B cell (primary cell): ENCODE measurements around the gene OR52N1. TPM values are rescaled to one million over a fixed set of nuclear protein-coding genes. Genes with fewer than 3 reads are reported as not detected.

ENCODE experiments used
- ATAC-seq: fragments of 200-7000 bp; cut with Tn5 transposase; one replicate; pipeline ENCODE4 v1.10.0; 2021; ENCODE audit warnings: low read depth, mild to moderate bottlenecking, moderate number of reproducible peaks, moderate library complexity
- CTCF ChIA-PET: fragments of 350-600 bp; sonication (Branson Sonifier 250); formaldehyde crosslinking; loops from one replicate; lab custom pipeline; 2021; ENCODE audit warnings: antibody characterized with exemption, inconsistent platforms; lab: Charles Lee
- POLR2A ChIA-PET: fragments of 350-600 bp; sonication (Branson Sonifier 250); formaldehyde crosslinking; loops from one replicate; lab custom pipeline; 2021; ENCODE audit warnings: antibody characterized with exemption; lab: Charles Lee
- DNase-seq: peaks from one replicate; pipeline ENCODE4 v3.0.0; 2013
- H2AFZ ChIP-seq: 2 replicates; pipeline ENCODE4 v1.6.1; 2012; ENCODE audit warnings: mild to moderate bottlenecking, low read depth, low read length; ENCODE audit not compliant: insufficient read depth, poor library complexity, severe bottlenecking
- H3K27ac ChIP-seq, 2 donors: 1 replicate in 1 of 2; 2 replicates in 1 of 2; pipeline ENCODE4 v1.5.1; 2012 to 2013; ENCODE audit warnings: low read length in 2 of 2, mild to moderate bottlenecking in 2 of 2, moderate library complexity in 1 of 2
- H3K27me3 ChIP-seq, 4 experiments: fragments of 200-600 bp in 1 of 4; sonication (generic) in 1 of 4; replicated peaks in 1 of 4; 1 replicate in 2 of 4; 2 replicates in 2 of 4; pipeline versions ENCODE4 v1.6.1 to v1.7.0; 2013 to 2016; ENCODE audit warnings: low read length in 3 of 4, mild to moderate bottlenecking in 2 of 4, mixed read lengths in 1 of 4, moderate library complexity in 1 of 4; ENCODE audit not compliant: insufficient read depth in 4 of 4, control insufficient read depth in 3 of 4; ENCODE audit errors: control extremely low read depth in 1 of 4
- H3K36me3 ChIP-seq, 2 experiments: replicated peaks in 1 of 2; 1 replicate in 1 of 2; 2 replicates in 1 of 2; pipeline versions ENCODE4 v1.6.1 to v1.7.1; 2013; ENCODE audit warnings: low read length in 1 of 2; ENCODE audit not compliant: insufficient read depth in 2 of 2, control insufficient read depth in 1 of 2; ENCODE audit errors: control extremely low read depth in 1 of 2, extremely low read depth in 1 of 2
- H3K4me1 ChIP-seq, 2 donors: fragments of 200-600 bp in 1 of 2; sonication (generic) in 1 of 2; 1 replicate in 1 of 2; 2 replicates in 1 of 2; pipeline versions ENCODE4 v1.5.1 to v1.6.1; 2013 to 2017; ENCODE audit warnings: low read length in 2 of 2; ENCODE audit not compliant: control insufficient read depth in 2 of 2, insufficient read depth in 2 of 2
- H3K4me2 ChIP-seq: replicated peaks from 2 replicates; pipeline ENCODE3; 2012; ENCODE audit warnings: mild to moderate bottlenecking, low read depth, low read length; ENCODE audit not compliant: poor library complexity, severe bottlenecking
- H3K4me3 ChIP-seq, 5 experiments: fragments of 200-600 bp in 1 of 5; sonication (generic) in 1 of 5; 1 replicate in 3 of 5; 2 replicates in 2 of 5; pipeline versions ENCODE4 v1.5.1 to v1.7.0; 2011 to 2016; ENCODE audit warnings: low read length in 4 of 5, mild to moderate bottlenecking in 4 of 5, low read depth in 2 of 5, control low read depth in 1 of 5, moderate library complexity in 1 of 5; ENCODE audit not compliant: insufficient read depth in 1 of 5; ENCODE audit errors: control extremely low read depth in 1 of 5, extremely low read depth in 1 of 5
- H3K79me2 ChIP-seq: fragments of 200-600 bp; sonication (generic); one replicate; pipeline ENCODE4 v1.6.0; 2016; ENCODE audit warnings: low read length; ENCODE audit not compliant: control insufficient read depth, insufficient read depth
- H3K9ac ChIP-seq: fragments of 200-600 bp; sonication (generic); 2 replicates; pipeline ENCODE4 v1.6.1; 2017; ENCODE audit warnings: mild to moderate bottlenecking, low read length, moderate library complexity
- H3K9me3 ChIP-seq, 3 donors: one replicate each; pipeline versions ENCODE4 v1.6.1 to v1.7.1; 2013; ENCODE audit warnings: low read length in 2 of 3; ENCODE audit not compliant: control insufficient read depth in 2 of 3, insufficient read depth in 1 of 3; ENCODE audit errors: control extremely low read depth in 1 of 3
- H4K20me1 ChIP-seq: 2 replicates; pipeline ENCODE4 v1.6.0; 2012; ENCODE audit warnings: mild to moderate bottlenecking, low read length; ENCODE audit not compliant: insufficient read depth, control insufficient read depth, poor library complexity, severe bottlenecking
- H3K27ac Mint-ChIP-seq: one replicate; pipeline ENCODE4 v1.8.0; 2021; ENCODE audit warnings: mixed read lengths
- H3K27me3 Mint-ChIP-seq: one replicate; pipeline ENCODE4 v1.8.0; 2021; ENCODE audit warnings: mixed read lengths
- H3K4me1 Mint-ChIP-seq: one replicate; pipeline ENCODE4 v1.8.0; 2021; ENCODE audit warnings: mixed read lengths
- H3K4me3 Mint-ChIP-seq: one replicate; pipeline ENCODE4 v1.8.0; 2021; ENCODE audit warnings: mixed read lengths
- H3K9me3 Mint-ChIP-seq: one replicate; pipeline ENCODE4 v1.8.0; 2022; ENCODE audit warnings: mixed read lengths; ENCODE audit not compliant: insufficient read depth
- EZH2 ChIP-seq: IDR thresholded peaks from 2 replicates; pipeline ENCODE4 v1.6.1; 2012; ENCODE audit warnings: borderline replicate concordance, low read depth, mild to moderate bottlenecking, moderate library complexity, low read length; ENCODE audit not compliant: insufficient read depth, poor library complexity, severe bottlenecking
- WGBS: methylation state at CpG from one replicate; pipeline ENCODE4 v1.1.5; 2013; ENCODE audit warnings: missing lambda C conversion rate; ENCODE audit not compliant: insufficient coverage; 5-methylcytosine and 5-hydroxymethylcytosine counted together
- intact Hi-C: fragments of 100-400 bp; cut with micrococcal nuclease; formaldehyde crosslinking; loops from one replicate; pipeline ENCODE4 v1.10.0; 2022
- polyA plus RNA-seq: library from polyadenylated mRNA; depleted of rRNA; stranded (reverse); fragments of >200 nt; gene quantifications from 2 replicates; pipeline ENCODE4 v1.2.3, GENCODE V29; 2012
- total RNA-seq, 2 donors: library from RNA; stranded (reverse); fragments of 120-200 nt in 1 of 2; gene quantifications; 1 replicate in 1 of 2; 2 replicates in 1 of 2; pipeline versions ENCODE4 v1.2.3 to v1.2.4, GENCODE V29; 2013 to 2022
- TF ChIP-seq, protein P1 (sequence below): fragments of 200-600 bp; IDR thresholded peaks from one replicate; pipeline ENCODE4 v1.8.0; 2022; ENCODE audit warnings: antibody characterized with exemption, mild to moderate bottlenecking

Gene OR52N1
- total and polyA plus RNA-seq, 2 donors (not counting 1 experiment from before 2014, with no cell fraction given) = not detected

DNA sequence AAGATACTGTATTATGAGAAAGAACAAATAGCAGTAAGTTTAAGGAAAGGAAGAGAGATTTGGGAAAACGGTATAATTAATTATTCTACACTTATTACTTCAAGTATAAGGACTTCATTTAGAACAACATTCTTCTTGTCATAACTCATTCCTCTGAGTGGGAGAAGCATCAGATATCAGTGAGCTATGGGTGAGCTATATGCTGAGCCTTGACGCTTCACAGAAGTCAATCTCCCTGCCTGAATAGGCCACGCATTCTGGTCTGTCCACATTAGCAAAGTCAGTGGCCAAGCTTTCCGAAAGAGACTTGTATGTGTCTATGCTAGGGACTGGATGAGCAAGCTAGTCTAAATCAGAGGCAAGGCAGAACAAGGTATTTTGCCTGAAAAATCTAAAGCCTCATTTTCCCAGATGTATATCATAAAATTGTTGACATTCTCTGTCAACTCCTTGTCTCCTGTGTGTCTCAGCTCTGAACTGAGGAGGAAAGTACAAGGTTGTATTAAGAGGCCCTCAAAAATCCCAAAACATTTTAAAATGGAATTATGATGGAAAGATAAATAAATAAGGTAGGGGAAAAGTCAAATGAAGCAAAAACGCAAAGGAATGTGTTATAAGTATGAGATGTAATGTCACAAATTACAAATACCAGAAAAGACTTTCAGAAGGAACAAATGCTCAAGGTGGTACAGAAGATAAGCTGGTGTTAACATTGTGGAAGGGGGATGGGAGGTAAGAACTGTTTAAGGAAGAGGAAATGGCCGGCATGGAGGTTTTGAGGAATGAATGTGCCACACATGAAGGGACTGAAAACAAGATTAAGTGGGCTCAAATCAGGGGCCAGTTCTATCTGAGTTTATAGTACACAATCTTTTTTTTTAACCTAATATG is 19.1 kb upstream of the OR52N1 start:
- Mint-ChIP-seq H3K27ac (no peak overlapping the region), H3K4me1 (peaks cover 12% of the 10 kb centered on the region), H3K9me3 (no peaks in the 10 kb centered on the region), H3K27me3 (peaks cover 34% of the 10 kb centered on the region), H3K4me3 (no peak overlapping the region)
- no peak for TF ChIP-seq EZH2
- TF ChIP-seq, protein P1, sequence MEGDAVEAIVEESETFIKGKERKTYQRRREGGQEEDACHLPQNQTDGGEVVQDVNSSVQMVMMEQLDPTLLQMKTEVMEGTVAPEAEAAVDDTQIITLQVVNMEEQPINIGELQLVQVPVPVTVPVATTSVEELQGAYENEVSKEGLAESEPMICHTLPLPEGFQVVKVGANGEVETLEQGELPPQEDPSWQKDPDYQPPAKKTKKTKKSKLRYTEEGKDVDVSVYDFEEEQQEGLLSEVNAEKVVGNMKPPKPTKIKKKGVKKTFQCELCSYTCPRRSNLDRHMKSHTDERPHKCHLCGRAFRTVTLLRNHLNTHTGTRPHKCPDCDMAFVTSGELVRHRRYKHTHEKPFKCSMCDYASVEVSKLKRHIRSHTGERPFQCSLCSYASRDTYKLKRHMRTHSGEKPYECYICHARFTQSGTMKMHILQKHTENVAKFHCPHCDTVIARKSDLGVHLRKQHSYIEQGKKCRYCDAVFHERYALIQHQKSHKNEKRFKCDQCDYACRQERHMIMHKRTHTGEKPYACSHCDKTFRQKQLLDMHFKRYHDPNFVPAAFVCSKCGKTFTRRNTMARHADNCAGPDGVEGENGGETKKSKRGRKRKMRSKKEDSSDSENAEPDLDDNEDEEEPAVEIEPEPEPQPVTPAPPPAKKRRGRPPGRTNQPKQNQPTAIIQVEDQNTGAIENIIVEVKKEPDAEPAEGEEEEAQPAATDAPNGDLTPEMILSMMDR = no peak
- POLR2A ChIA-PET = no interaction called here
- Histone ChIP-seq H3K27me3 (peaks cover 0 to 11% (median 9%) of the 10 kb centered on the region in 4 experiments), H3K9me3 (no peaks in the 10 kb centered on the region), H3K36me3 (no peaks in the 10 kb centered on the region), H3K79me2 (no peaks in the 10 kb centered on the region), H3K4me3 (no peak overlapping the region), H3K9ac (no peak overlapping the region), H4K20me1 (no peaks in the 10 kb centered on the region), H3K4me1 (peaks cover 10 to 12% of the 10 kb centered on the region in 2 donors), H2AFZ (no peak overlapping the region), H3K4me2 (no peak overlapping the region), H3K27ac (no peak overlapping the region)
- intact Hi-C loops = loop anchor here (2.0 kb wide), 1 partner anchor 1623 kb away; no protein-coding TSS in a partner anchor
- 95% methylated on average over 3 of the region's 6 CpGs for WGBS
- CTCF ChIA-PET = interaction anchor here (0.6 to 3.1 kb wide), 13 partner anchors 12 to 1174 kb away, joined by 3 to 28 read pairs (median 4); partner anchors contain the start of genes OR51D1 and TRIM5
- ATAC-seq = no peak
- no peak for DNase-seq
